HG03108 (cell line): ENCODE measurements around the gene HDGFL2.

Experiments used
- ATAC-seq: cut with Tn5 transposase; IDR thresholded peaks from one replicate; pipeline ENCODE4 v1.9.1; 2021; ENCODE audit warnings: moderate library complexity; ENCODE audit not compliant: unreplicated experiment

Gene HDGFL2

GRCh38 chr19:4496304-4496703, 24.2 kb downstream of the HDGFL2 start:
- no peak for ATAC-seq

DNA sequence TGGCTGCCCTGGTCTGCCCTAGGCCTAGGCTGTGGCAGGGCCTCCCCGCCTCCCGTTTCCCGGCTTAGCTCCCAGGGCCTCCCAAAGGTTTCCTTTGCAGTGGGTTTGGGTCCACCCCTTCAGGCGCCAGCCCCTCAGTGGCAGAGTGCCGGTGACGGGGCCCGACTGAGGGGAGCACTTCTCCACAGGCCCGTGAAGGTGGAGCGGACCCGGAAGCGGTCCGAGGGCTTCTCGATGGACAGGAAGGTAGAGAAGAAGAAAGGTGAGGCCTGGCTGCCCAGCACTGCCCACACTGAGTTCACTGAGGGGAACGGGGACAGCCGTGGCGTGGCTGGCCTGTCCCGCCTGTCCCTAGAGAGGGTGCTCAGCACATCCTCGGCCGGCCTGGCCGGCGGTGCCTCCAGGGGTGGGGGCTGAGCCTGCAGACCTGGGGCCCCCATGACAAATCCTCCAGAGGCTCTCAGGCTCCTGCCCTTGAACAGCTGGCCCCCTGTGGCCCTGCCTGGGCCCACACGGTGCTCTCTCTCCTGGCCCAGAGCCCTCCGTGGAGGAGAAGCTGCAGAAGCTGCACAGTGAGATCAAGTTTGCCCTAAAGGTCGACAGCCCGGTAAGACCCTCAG, 25.8 kb downstream of the HDGFL2 start:
- ATAC-seq = no peak

DNA sequence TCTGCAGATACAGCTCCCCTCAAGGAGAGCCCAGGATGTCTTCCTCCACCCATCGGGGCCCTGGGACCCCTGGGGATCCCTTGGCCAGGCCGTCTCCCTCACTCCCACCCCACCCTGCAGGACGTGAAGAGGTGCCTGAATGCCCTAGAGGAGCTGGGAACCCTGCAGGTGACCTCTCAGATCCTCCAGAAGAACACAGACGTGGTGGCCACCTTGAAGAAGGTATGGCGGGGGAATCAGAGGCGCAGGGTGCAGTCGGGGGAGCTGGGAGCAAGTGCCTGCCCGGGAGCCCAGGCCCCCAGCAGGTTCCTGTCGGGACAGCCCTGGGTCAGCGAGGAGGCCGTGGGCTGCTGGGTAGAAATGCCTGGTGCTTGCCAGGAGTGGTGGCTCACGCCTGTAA, 26.6 kb downstream of the HDGFL2 start:
- no peak for ATAC-seq

DNA sequence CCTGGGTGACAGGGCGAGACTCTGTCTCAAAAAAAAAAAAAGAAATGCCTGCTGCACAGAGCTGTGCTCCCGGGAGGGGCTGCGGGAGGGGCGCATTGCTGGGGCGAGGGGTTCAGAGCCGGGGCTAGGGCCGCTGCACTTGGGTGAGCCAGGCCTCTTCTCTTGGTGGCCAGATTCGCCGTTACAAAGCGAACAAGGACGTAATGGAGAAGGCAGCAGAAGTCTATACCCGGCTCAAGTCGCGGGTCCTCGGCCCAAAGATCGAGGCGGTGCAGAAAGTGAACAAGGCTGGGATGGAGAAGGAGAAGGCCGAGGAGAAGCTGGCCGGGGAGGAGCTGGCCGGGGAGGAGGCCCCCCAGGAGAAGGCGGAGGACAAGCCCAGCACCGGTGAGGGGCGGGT, 27.2 kb downstream of the HDGFL2 start:
- no peak for ATAC-seq

DNA sequence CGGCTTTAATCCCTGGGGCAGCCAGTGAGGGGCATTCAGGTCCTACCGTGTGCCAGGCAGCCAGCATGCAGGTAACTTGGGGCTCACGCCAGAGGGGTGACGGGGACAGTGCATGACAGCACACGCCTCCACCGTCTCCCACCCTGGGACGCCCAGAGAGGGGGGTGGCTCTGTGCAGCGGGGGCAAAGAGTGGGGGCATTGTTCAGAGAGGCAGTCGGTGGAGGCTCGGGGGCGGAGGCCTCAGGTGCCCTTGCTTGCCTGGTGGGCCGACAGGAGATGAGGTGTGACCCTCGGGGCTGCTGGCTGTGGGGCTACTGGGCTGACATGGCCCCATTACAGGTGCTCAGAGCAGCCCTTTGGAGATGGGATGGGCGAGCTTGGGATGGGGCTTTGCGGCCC, 27.8 kb downstream of the HDGFL2 start:
- ATAC-seq = no peak

DNA sequence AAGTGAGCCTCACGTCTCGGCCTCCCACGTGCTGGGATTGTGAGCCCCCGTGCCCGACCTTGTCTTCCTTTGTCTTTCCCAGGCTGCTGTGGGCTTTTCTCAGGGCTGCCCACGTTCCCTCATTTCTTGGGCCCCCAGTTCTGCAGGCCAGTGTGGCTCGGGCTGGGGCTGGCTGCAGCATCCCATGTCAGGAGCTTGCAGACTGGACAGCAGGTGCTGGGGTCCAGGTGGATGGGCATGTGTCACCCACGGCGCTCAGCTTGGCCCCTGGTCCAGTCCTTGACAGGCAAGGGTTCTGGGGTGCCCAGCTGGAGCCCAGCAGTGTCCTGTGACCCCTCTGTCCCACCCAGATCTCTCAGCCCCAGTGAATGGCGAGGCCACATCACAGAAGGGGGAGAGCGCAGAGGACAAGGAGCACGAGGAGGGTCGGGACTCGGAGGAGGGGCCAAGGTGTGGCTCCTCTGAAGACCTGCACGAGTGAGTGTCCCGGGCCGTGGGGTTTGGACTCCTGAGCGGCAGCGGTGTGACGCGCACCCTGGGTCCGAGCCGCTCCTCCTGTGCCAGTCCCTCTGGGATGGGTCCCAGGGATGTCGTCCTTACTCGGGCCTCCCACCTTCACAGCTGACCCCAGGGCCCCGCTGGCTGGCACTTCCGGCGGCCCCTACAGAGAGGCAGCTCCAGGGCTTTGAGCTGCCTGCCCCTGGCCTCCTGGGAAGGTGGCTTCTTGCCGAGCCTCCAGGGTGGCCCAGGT, 28.9 kb downstream of the HDGFL2 start:
- no peak for ATAC-seq

DNA sequence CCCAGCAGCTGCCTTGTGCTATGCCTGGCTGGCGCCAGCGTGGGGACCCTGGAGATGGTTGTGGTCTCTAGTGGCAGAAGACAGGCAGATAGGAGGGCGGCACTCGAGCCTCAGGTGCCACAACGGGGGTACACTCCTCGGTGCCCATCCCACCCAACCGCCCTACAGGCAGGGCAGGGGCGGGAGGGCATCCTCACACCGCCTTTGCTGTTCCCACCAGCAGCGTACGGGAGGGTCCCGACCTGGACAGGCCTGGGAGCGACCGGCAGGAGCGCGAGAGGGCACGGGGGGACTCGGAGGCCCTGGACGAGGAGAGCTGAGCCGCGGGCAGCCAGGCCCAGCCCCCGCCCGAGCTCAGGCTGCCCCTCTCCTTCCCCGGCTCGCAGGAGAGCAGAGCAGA, 29.6 kb downstream of the HDGFL2 start:
- ATAC-seq = no peak

GRCh38 chr19:4502282-4503131, 30.4 kb downstream of the HDGFL2 start:
- ATAC-seq = no peak

- ATAC-seq = no peak
These were observed 31.2 kb downstream of the HDGFL2 start for GRCh38 chr19:4503132-4503824.

GRCh38 chr19:4503825-4504170, 31.7 kb downstream of the HDGFL2 start:
- no peak for ATAC-seq

DNA sequence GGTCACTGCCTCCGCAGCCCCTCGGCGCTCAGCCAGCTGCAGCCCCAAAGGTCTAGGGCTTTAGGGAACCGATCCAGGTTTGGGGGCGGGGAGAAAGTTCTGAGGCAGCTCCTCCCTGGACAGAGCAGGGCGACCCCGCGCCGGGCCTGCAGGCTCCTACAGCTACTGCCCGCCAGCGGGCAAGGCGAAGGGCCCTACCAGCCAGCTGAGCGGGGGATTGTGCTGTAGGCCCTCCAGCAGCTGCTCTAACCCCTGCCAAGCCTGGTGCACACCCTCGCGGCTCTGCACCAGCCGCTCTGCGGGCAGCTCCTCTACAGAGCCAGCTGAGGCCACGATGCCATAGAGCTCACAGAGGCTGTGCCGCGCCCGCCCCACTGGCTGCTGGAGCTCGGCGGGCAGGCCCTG, 32.2 kb downstream of the HDGFL2 start:
- ATAC-seq = no peak

- no peak for ATAC-seq
These were observed 32.9 kb downstream of the HDGFL2 start for GRCh38 chr19:4504891-4505569.

DNA sequence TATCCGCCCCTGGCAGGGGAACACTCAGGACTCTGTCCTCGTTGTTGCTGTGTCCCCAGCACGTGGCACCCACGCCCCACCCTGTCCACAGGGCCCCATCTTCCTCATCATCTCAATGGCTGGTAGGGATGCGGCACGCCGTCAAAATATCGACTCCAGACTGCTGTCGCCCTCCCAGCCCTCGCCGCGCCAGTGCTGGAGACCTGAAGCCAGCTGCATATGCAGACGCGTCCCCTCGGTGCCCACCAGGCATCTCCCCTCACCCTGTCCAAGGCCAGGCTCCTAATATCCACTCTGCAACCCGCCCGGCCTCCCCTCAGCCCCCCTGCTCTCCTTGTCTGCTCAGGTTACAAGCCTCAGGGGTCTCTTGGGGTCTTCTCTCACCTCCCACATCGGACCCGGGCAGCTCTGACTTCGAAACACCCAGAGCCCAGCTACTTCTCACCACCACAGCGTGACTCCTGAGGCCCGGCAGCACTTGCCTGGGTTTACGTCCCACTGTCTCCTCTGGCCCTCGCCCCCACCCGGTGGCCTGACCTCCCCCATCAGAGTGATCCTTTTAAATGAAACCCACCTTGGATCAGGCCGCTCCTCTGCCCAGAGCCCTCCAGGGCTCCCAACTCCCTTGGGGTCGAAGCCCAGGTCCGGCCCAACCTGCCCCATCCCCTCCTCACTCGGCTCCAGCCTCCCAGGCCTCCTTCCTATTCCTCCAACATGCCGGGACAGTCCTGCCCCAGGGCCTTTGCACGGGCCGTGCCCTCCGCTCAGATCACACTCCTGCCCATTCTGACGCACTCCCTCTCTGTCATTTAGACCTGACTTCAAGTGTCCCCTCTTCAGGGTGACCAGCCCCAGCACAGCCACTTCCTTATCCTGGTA, 33.7 kb downstream of the HDGFL2 start:
- no peak for ATAC-seq

DNA sequence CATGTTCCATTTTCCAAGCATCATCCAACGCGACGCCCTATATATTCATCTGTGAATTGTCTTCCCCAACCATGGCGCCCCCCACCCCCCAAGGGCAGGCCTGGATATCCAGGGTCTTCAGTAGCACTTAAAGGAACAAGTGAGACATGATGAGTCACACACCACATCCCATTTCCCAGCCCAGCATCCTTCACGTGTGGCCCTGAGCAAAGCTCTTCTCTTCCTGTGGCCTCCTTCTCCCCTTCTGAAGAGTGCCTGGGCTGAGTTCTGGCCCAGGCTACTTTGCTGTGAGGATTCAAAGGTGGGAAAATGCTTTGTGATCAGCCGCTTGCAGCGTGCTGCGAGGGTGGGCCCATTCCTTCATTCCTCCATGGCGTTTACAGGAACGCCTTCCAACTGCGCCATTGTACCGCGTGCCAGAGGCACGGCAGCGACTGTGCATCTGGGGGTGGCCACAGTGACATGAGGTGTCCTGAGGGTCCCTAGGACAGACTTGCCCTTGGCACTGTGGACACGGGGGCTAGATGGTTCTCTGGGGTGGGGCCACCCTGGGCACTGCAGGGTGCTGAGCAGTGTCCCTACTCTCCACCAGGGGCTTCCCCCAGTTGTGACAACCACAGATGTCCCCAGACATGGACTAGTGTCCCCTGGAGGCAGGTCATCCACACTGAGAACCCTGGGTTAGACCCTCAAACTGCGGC, 34.5 kb downstream of the HDGFL2 start:
- ATAC-seq = no peak

- no peak for ATAC-seq
These were observed 35.0 kb downstream of the HDGFL2 start for GRCh38 chr19:4507150-4507452.

- ATAC-seq = no peak
These were observed 35.7 kb downstream of the HDGFL2 start for GRCh38 chr19:4507804-4508203.

DNA sequence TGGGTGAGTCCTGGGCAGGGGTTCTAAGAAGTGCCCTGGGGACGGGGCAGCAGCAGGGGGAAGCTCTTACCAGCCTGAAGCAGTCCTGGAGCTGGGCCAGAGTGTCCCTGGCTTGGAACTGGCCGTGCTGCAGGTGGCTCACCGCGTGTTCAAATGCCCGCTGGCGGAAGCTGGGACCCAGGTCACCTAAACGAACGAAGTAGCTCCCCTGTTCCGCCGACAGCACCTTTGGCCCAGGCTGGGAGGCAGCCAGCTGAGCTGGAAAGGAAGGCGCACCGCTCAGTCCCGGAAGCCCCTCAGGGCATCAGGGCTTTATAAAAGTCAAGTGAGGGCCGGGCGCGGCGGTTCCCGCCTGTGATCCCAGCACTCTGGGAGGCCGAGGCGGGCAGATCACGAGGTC, 36.6 kb downstream of the HDGFL2 start:
- ATAC-seq = no peak

- ATAC-seq = no peak
These were observed 38.5 kb downstream of the HDGFL2 start for GRCh38 chr19:4510435-4511255.
